GM23338 (cell line): ENCODE results near the gene WWC1.

ENCODE experiments used
- CREB1 ChIP-seq: fragments of 250-450 bp; sonication (Bioruptor Pico); IDR thresholded peaks from 2 replicates; pipeline ENCODE4 v1.5.0; 2020; ENCODE audit warnings: low read depth, mild to moderate bottlenecking, moderate library complexity
- CTCF ChIP-seq, 2 experiments: fragments of 200-600 bp in 1 of 2; sonication (generic) in 1 of 2; conservative IDR thresholded peaks; 2 replicates each; pipeline versions ENCODE4 v1.5.1 to v1.6.1; 2016 to 2017; ENCODE audit warnings: antibody characterized with exemption in 2 of 2, low read depth in 2 of 2, mild to moderate bottlenecking in 2 of 2, moderate library complexity in 1 of 2
- EZH2 ChIP-seq: fragments of 200-600 bp; sonication (generic); IDR thresholded peaks from one replicate; pipeline ENCODE4 v1.8.0; 2017; ENCODE audit warnings: antibody characterized with exemption, mild to moderate bottlenecking, low read depth; ENCODE audit not compliant: unreplicated experiment
- POLR2AphosphoS5 ChIP-seq: IDR thresholded peaks from 2 replicates; pipeline ENCODE4 v1.6.1; 2016; ENCODE audit warnings: antibody characterized with exemption, low read depth
- REST ChIP-seq: IDR thresholded peaks from one replicate; pipeline ENCODE4 v1.6.1; 2018; ENCODE audit warnings: antibody characterized with exemption; ENCODE audit not compliant: unreplicated experiment

- TF ChIP-seq CREB1 (CRISPR knock-in tag) (no peak), CTCF (conservative IDR thresholded peaks at IDR 0.05; ENCODE audit: low read depth in 2 of 2) (peak; percentile 93 to 99), POLR2AphosphoS5 (0 out of 2 replicates have a peak, but pooled peaks have one; percentile 13), REST (no peak), EZH2 (no peak)
These were observed 22.2 kb upstream of the WWC1 start for GRCh38 chr5:168268949-168269936.
